Muscle layer of colon (tissue), 2 donors: ENCODE measurements around the gene OR11H7.
"Not testable (repeated sequence)": the region's sequence is repeated elsewhere in the genome, so short reads cannot be mapped to it uniquely, and the experiment has no call there.

Experiments used
- H3K27ac ChIP-seq: one replicate; pipeline ENCODE4 v1.7.0; 2013; ENCODE audit warnings: low read depth, mild to moderate bottlenecking, low read length, moderate library complexity
- H3K27me3 ChIP-seq, 2 donors: one replicate each; pipeline ENCODE4 v1.7.0; 2013; ENCODE audit warnings: low read length in 2 of 2, mild to moderate bottlenecking in 2 of 2; ENCODE audit not compliant: insufficient read depth in 2 of 2, control insufficient read depth in 1 of 2
- H3K36me3 ChIP-seq: one replicate; pipeline ENCODE4 v1.7.0; 2013; ENCODE audit warnings: mild to moderate bottlenecking, low read length; ENCODE audit not compliant: insufficient read depth
- H3K4me1 ChIP-seq: one replicate; pipeline ENCODE4 v1.7.0; 2013; ENCODE audit warnings: mild to moderate bottlenecking, low read length; ENCODE audit not compliant: insufficient read depth
- H3K4me3 ChIP-seq, 2 donors: one replicate each; pipeline ENCODE4 v1.7.0; 2013; ENCODE audit warnings: low read length in 2 of 2, low read depth in 1 of 2, mild to moderate bottlenecking in 1 of 2, moderate library complexity in 1 of 2
- H3K9ac ChIP-seq: one replicate; pipeline ENCODE4 v1.7.0; 2013; ENCODE audit warnings: low read length
- H3K9me3 ChIP-seq: one replicate; pipeline ENCODE4 v1.7.0; 2013; ENCODE audit warnings: mild to moderate bottlenecking, low read length
- donor health status: abdominal sarcoma.
- donor health status: Adenocarcinoma of cecum.

The OR11H7 gene

DNA sequence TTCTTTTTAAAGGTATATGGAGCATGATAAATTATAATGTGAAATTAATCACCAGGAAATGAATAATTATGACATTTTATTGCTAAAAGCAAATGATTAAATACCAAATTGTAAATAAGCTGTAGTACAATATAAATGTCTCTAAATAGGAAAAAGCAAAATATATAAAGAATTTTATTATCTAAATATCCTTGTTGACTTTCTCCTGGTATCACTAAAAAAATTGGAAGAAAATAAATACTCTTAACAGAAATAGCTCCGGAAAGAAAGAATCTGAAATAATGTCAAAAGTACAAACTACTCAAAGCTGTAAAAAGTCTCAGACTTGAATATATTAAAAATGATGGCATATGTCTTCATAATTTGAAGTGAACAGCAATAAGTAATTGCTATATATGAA, at the start of gene OR11H7:
Gene OR11H7 (plus strand): TSS at position 301 of the 400 bp plus-strand sequence.
- H3K27ac ChIP-seq, result no peak within 1 kb of the TSS
- H3K9me3 ChIP-seq, result no peaks in the 10 kb centered on the region
- H3K36me3 ChIP-seq, result no peaks in the 10 kb centered on the region
- no peaks in the 10 kb centered on the region for H3K4me1 ChIP-seq
- H3K4me3 ChIP-seq, result no peak within 1 kb of the TSS
- H3K27me3 ChIP-seq, result no peaks in the 10 kb centered on the region
- no peak within 1 kb of the TSS for H3K9ac ChIP-seq

DNA sequence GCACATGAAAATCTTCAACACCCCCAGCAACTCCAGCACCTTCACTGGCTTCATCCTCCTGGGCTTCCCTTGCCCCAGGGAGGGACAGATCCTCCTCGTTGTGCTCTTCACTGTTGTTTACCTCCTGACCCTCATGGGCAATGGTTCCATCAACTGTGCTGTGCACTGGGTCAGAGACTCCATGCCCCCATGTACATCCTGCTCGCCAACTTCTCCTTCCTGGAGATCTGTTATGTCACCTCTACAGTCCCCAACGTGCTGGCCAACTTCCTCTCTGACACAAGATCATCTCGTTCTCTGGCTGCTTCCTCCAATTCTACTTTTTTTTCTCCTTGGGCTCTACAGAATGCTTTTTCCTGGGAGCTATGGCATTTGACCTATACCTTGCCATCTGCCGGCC, 49.6 kb upstream of the OR11H7 start:
- H3K36me3 ChIP-seq, result no peaks in the 10 kb centered on the region
- no peak overlapping the region for H3K4me3 ChIP-seq
- no peak overlapping the region for H3K27ac ChIP-seq
- no peaks in the 10 kb centered on the region for H3K4me1 ChIP-seq
- H3K9me3 ChIP-seq, result no peaks in the 10 kb centered on the region
- H3K27me3 ChIP-seq, result no peaks in the 10 kb centered on the region
- H3K9ac ChIP-seq, result no peak overlapping the region

DNA sequence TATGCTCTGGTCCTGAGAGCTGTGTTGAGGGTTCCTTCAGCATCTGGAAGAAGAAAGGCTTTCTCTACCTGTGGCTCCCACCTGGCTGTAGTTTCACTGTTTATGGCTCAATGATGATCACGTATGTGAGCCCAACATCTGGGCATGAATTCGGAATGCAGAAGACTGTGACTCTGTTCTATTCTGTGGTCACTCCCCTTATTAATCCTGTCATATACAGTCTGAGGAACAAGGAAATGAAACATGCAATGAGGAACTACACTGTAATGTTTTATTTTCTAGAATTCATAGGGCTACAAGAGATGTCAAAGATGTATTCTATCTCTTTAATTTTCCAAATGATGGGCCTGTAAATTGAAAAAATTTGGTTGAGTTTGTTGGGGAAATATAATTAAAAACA, 48.9 kb upstream of the OR11H7 start:
- H3K4me3 ChIP-seq, result no peak overlapping the region
- H3K9ac ChIP-seq, result no peak overlapping the region
- H3K27ac ChIP-seq, result no peak overlapping the region
- H3K9me3 ChIP-seq, result no peaks in the 10 kb centered on the region
- H3K4me1 ChIP-seq, result no peaks in the 10 kb centered on the region
- H3K27me3 ChIP-seq, result no peaks in the 10 kb centered on the region
- H3K36me3 ChIP-seq, result no peaks in the 10 kb centered on the region

DNA sequence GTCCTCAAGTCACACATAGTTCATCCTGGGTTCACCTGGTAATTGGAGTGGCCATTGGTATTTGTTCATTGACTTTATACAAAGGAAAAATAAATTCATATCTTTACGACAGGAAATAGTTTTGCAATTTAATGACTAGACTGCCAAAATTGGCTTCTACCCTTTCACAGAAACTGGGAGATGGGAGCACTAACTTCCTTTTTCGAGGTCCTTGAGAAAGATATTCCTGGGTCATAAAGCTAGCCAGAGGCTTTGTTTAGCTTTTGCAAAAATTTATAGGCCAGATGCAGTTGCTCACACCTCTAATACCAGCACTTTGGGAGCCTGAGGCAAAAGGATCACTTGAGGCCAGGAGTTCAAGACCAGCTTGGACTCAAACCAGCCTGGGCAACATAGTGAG, 48.3 kb upstream of the OR11H7 start:
- Histone ChIP-seq H3K4me1 (no peaks in the 10 kb centered on the region), H3K27ac (no peak overlapping the region), H3K4me3 (no peak overlapping the region), H3K9me3 (no peaks in the 10 kb centered on the region), H3K36me3 (no peaks in the 10 kb centered on the region), H3K27me3 (no peaks in the 10 kb centered on the region), H3K9ac (no peak overlapping the region)

DNA sequence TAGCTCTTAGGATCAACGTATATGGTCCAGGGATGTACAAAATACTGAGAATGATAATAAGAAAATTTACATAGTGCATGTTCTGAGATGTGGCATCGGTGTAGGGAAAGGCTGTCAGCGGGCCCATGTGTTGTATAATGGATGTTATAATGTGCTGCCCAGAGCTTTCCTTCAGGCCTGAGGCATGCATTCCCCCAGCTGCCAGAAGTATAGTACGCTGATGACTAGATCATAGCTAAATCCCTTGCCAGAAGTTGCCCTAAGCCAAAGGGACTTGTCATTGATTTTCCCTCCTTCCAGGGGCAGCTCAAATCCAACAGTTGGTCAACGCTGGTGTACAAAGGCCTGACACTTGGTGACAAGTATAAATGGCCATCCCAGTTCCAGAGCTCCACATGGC, 44.6 kb upstream of the OR11H7 start:
- Histone ChIP-seq H3K4me3 (no peak overlapping the region), H3K27me3 (no peaks in the 10 kb centered on the region), H3K9ac (no peak overlapping the region), H3K27ac (no peak overlapping the region), H3K4me1 (no peaks in the 10 kb centered on the region), H3K9me3 (no peaks in the 10 kb centered on the region), H3K36me3 (no peaks in the 10 kb centered on the region)

DNA sequence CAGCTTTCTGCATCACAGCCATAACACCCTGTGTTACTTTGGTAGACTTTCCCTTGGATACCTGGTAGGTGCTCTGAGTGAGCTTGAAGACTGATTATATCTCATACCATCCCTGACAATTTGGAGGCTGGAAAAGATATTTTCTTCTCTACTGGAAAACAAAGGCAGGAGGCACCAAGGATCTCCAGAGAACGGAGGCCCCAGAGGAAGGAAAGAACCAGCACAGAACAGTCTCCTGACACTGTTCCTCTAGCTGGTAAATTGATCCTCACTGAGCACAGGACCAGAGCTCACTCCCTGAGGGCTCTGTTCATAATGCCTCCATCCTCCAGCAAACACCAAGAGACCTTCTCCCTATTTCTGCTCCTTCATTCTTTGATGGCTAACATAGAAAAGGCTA, 38.2 kb upstream of the OR11H7 start, which contains the start of gene OR11G2:
Gene OR11G2 (plus strand): TSS at position 301 of the 400 bp plus-strand sequence. CDS start 6,542 bp downstream, outside the sequence.
- Histone ChIP-seq H3K9me3 (no peaks in the 10 kb centered on the region), H3K4me1 (no peaks in the 10 kb centered on the region), H3K36me3 (no peaks in the 10 kb centered on the region)

DNA sequence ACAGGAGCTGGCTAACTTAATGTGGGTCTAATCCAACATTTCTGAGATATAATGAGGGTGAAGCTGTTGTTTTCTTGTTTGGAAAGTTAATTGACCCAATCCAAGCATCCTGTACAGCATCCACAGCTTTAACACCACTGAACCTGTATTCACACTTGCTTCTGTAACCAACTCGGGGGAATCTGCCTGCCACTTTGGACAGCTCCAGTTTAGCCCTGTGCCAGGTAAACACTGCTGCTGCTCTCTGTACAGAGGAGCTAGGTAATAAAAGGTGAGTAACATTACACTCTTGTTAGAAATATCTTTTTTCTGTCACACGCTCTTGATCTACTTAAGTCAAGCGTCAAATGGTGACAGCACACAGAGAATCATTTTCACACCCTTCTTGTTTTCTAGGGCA, 37.4 kb upstream of the OR11H7 start:
- no peaks in the 10 kb centered on the region for H3K9me3 ChIP-seq
- H3K4me3 ChIP-seq, result no peak overlapping the region
- H3K27ac ChIP-seq, result no peak overlapping the region
- no peaks in the 10 kb centered on the region for H3K36me3 ChIP-seq
- no peaks in the 10 kb centered on the region for H3K27me3 ChIP-seq
- H3K4me1 ChIP-seq, result no peaks in the 10 kb centered on the region
- no peak overlapping the region for H3K9ac ChIP-seq

More for the DNA sequence above, 38.2 kb upstream of the OR11H7 start, which contains the start of gene OR11G2:
- no peak within 1 kb of the TSS for H3K4me3 ChIP-seq
- no peaks in the 10 kb centered on the region for H3K27me3 ChIP-seq
- H3K9ac ChIP-seq, result no peak within 1 kb of the TSS
- H3K27ac ChIP-seq, result no peak within 1 kb of the TSS

DNA sequence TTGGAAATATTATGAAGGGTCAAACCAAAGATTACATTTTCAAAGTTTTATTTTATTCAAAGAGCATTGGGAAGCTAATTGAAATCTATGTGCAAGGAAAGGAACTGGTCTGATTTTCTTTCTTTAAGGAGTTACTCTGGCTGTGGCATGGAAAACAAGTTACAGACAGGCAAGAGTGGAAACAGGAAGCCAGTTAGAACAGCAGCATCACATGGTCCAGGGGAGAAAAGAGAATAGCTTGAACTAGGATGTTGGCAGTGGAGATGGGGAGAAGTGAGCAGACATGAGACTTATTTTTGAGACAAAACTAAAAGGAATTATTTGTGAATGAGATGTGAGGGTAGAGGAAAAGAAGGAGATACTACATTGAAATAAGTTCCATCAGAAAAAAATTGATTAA, 34.7 kb upstream of the OR11H7 start:
- Histone ChIP-seq H3K4me1 (no peaks in the 10 kb centered on the region), H3K9ac (no peak overlapping the region), H3K36me3 (no peaks in the 10 kb centered on the region), H3K4me3 (no peak overlapping the region), H3K9me3 (no peaks in the 10 kb centered on the region), H3K27ac (no peak overlapping the region), H3K27me3 (no peaks in the 10 kb centered on the region)

DNA sequence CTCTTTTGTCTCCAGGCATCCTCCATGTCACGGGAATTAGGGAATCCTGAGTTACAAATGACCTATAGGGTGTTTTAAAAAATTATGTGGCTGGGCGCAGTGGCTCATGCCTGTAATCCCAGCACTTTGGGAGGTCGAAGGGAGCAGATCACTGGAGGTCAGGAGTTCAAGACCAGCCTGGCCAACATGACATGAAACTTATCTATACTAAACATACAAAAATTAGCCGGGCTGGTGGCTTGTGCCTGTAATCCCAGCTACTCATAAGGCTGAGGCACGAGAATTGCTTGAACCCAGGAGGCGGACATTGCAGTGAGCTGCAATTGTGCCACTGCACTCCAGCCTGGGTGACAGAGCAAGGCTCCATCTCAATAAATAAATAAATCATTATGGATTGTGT, 33.6 kb upstream of the OR11H7 start:
- not testable (repeated sequence) for H3K9ac ChIP-seq, H3K27ac ChIP-seq, H3K36me3 ChIP-seq, H3K4me3 ChIP-seq, H3K9me3 ChIP-seq, H3K4me1 ChIP-seq, H3K27me3 ChIP-seq

DNA sequence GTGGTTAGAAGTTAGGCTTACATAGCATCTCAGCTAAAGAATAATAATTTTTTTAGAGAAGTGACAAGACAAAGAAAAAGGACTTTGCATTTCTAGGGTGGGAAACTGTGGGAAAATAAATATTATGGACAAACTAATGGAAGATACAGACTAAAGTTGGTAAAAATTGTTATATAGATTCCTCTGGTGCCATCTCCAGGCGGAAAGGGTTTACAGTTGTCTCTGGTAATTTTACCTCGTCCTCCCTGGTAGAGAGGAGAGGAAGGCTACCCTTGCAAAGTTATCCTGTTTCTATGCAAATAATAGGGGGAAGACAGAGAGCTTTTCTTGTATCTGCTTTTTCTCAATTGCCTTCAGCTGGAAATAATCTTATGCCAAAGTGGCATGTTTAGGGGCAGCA, 32.9 kb upstream of the OR11H7 start:
- H3K36me3 ChIP-seq, result no peaks in the 10 kb centered on the region
- H3K27me3 ChIP-seq, result no peaks in the 10 kb centered on the region
- H3K9me3 ChIP-seq, result no peaks in the 10 kb centered on the region
- H3K4me1 ChIP-seq, result no peaks in the 10 kb centered on the region
- no peak overlapping the region for H3K27ac ChIP-seq
- no peak overlapping the region for H3K4me3 ChIP-seq
- H3K9ac ChIP-seq, result no peak overlapping the region

DNA sequence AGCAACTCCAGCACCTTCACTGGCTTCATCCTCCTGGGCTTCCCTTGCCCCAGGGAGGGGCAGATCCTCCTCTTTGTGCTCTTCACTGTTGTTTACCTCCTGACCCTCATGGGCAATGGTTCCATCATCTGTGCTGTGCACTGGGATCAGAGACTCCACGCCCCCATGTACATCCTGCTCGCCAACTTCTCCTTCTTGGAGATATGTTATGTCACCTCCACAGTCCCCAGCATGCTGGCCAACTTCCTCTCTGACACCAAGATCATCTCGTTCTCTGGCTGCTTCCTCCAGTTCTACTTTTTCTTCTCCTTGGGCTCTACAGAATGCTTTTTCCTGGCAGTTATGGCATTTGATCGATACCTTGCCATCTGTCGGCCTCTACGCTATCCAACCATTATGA, 31.3 kb upstream of the OR11H7 start:
- Histone ChIP-seq H3K4me3 (no peak overlapping the region), H3K9ac (no peak overlapping the region), H3K27me3 (no peaks in the 10 kb centered on the region), H3K36me3 (no peaks in the 10 kb centered on the region), H3K9me3 (no peaks in the 10 kb centered on the region), H3K4me1 (no peaks in the 10 kb centered on the region), H3K27ac (no peak overlapping the region)

DNA sequence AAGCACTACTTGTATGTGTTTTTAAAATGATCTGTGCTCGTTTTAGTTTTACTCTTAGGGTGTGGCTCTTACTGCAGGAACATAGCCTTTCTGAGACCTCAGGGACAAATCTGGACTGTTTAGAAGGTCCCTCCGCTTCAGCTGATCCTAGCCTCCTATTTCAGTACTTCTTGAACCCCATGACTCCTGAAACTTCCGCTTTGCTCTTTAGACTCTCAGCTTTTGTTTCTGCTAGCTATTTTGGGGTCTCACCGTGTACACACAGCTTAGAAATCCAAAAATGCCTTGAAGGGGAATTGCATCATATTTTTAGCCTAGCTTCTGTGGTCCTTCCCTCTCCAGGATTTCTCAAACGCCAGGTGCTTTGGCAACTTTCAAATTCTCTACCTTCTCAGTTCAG, 29.8 kb upstream of the OR11H7 start:
- Histone ChIP-seq H3K9ac (no peak overlapping the region), H3K9me3 (no peaks in the 10 kb centered on the region), H3K27ac (no peak overlapping the region), H3K36me3 (no peaks in the 10 kb centered on the region), H3K27me3 (no peaks in the 10 kb centered on the region), H3K4me3 (no peak overlapping the region), H3K4me1 (no peaks in the 10 kb centered on the region)
